Activated T-helper 1 cell treated with Interleukin-2 at 50 U/mL for 16 hours (primary cell): ENCODE measurements around the gene NTRK1.
A peak's percentile ranks its signal among the peaks of the same experiment; 100 is the strongest.
"Not testable (repeated sequence)": the region's sequence is repeated elsewhere in the genome, so short reads cannot be mapped to it uniquely, and the experiment has no call there.

ENCODE experiments used
- DNase-seq: peaks from one replicate; pipeline ENCODE4 v3.0.0-alpha.2; 2020; ENCODE audit warnings: low read depth

The NTRK1 gene

GRCh38 chr1:156913809-156914387 lies 53.2 kb downstream of the NTRK1 start:
- DNase-seq = no peak

GRCh38 chr1:156914440-156914856 lies 53.8 kb downstream of the NTRK1 start:
- DNase-seq = no peak

- peak; percentile 17 for DNase-seq
Measured at GRCh38 chr1:156920233-156921052, 59.8 kb downstream of the NTRK1 start, which contains the start of gene LRRC71. TSS of gene LRRC71 (plus strand) at chr1:156920632. CDS start at chr1:156920804, 172 bp downstream.

DNA sequence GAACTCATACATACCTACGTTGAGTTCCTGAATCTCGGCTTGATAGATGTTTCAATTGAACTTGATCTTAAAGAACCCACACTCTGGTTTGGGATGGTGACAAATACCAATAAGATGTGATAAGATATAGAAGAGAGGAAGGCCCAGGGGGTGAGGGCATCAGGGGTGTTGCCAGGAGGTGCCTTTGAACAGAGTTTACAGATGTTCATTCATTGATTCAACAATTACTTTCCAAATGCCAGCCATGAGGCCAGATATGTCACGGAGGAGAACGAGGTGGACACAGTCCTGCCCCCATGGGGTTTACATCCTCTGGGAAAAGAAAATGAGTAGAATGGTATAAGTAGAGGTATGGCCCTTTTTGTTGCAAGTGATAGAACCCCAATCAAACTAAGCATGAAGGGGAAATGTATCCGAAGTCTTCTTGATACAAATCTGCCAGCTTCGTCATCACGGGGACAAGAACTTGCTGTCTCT lies 60.4 kb downstream of the NTRK1 start:
- no peak for DNase-seq

GRCh38 chr1:156922986-156923669 lies 62.5 kb downstream of the NTRK1 start:
- no peak for DNase-seq

- DNase-seq = no peak
Measured at GRCh38 chr1:156923670-156924477, 63.2 kb downstream of the NTRK1 start.

GRCh38 chr1:156924478-156925153 lies 64.0 kb downstream of the NTRK1 start:
- DNase-seq = no peak

DNA sequence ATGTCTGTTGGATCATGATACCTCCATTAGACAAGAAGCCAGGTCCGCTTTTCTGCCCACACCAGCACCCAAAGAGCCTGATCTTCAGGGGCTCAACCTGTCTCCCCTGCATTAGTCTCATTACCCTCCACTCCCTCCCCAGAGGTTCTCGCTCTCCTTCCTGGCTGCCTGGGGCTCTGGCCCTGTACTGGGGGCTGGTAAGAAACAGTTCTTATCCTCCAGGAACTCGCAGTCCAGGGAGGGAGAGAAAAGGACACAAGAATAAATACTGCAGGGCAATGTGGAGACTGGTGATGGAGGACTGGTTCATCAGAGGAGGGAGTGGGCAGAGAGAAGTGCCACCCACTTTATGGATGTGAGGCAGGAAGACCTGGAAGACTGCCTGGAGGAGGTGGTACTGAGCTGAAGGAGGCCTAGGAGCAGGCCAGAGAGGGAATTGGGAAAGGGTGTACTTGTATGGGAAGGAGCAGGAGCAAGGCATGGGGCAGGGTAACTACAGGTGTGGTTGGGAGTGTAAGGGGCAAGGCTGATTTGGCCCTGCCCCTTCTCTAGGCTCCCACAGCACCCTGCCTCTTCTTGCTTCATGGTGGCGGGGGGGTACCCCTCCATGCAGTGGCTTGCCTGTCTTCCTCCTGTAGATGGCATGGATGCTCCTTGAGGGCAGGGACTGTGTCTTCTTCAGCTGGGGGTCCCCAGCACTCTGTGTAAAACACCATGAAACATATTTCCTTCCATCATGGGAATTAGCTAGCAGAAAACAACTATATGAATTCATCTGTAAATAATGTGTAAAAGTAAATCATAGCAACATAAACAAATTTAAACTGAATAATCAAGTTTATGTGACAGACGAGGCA lies 64.7 kb downstream of the NTRK1 start:
- no peak for DNase-seq

DNA sequence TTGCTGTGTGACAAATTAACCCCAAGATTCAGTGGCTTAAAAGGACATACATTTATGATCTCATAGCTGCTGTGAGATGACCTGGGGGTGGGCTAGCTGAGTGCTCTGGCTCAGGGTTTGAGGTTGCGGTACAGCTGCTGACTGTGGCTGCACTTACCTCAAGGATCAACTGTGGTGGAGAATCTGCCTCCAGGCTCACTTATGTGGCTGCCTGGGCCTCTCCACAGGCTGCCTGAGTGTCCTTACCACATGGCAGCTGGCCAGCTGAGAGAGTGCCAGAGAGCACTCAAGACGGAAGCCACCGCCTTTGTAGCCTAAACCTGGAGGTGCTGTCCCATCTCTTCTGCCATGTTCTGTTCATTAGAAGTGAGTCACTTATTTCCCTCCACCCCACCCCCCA lies 65.5 kb downstream of the NTRK1 start:
- DNase-seq = no peak

DNA sequence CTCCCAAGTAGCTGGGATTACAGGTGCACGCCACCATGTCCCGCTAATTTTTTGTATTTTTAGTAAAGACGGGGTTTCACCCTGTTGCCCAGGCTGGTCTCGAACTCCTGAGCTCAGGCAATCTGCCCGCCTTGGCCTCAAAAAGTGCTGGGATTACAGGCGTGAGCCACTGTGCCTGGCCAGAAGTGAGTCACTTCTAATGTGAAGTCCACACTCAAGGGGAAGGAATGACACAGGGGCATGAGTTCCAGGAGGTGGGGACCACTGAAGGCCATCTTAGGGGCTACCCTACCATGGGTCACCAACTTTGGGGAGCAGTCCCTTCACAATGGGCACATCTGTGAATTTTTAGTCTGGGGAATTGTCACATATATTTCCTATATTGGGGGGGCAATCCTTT lies 66.0 kb downstream of the NTRK1 start:
- DNase-seq = not testable (repeated sequence)

- DNase-seq = peak; percentile 43
Measured at GRCh38 chr1:156927215-156928042, 66.8 kb downstream of the NTRK1 start.

- no peak for DNase-seq
Measured at GRCh38 chr1:156928043-156928602, 67.5 kb downstream of the NTRK1 start.

GRCh38 chr1:156929596-156930238 lies 69.1 kb downstream of the NTRK1 start:
- no peak for DNase-seq

DNA sequence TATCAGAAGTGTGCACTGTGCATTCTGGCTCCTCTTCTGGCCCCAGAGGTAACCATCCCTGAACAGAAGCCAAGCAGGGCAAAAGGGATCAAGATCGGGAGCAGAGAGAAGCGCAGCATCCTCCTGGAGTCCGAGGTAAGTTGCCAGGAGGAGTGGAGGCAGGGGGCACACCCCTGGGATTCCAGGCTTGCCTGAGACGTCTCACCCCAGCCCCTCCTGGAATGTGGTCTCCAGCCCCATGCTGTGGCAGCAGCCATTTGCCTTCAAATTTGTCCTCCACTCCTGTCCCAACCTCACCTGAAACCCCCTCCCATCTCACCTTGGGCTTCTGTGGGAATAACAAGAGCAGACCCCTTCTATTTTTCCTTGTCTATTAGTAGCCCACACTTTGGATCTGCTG lies 69.8 kb downstream of the NTRK1 start:
- DNase-seq = no peak
